PC-3 (cell line): ENCODE results near the gene TAF11L7. TPM values are rescaled to one million over a fixed set of nuclear protein-coding genes. Genes with fewer than 3 reads are reported as not detected.
"Not testable (repeated sequence)": the region's sequence is repeated elsewhere in the genome, so short reads cannot be mapped to it uniquely, and the experiment has no call there.

Experiments used
- ATAC-seq: fragments of 200-7000 bp; cut with Tn5 transposase; 2 replicates; pipeline ENCODE4 v1.9.1; 2020; ENCODE audit warnings: mild to moderate bottlenecking, moderate library complexity
- Bru-seq: library from RNA; stranded (reverse); fragments of 400-500 nt; gene quantifications from one replicate; lab custom pipeline; 2021; lab: Mats Ljungman, UMichigan
- BruChase-seq, 2 experiments: library from RNA; stranded (reverse); fragments of 400-500 nt; gene quantifications; one replicate each; lab custom pipeline; 2021; lab: Mats Ljungman, UMichigan
- BruUV-seq: library from RNA; stranded (reverse); fragments of 400-500 nt; replicated peaks from 2 replicates; lab custom pipeline; 2021; lab: Mats Ljungman, UMichigan
- CTCF ChIA-PET: fragments of 300-600 bp; sonication (Branson Sonifier 250); formaldehyde crosslinking; loops from one replicate; lab custom pipeline; 2022; ENCODE audit warnings: antibody characterized with exemption; lab: Charles Lee
- POLR2A ChIA-PET: fragments of 300-600 bp; sonication (Branson Sonifier 250); formaldehyde crosslinking; loops from one replicate; lab custom pipeline; 2022; ENCODE audit warnings: antibody characterized with exemption; ENCODE audit not compliant: unreplicated experiment; lab: Charles Lee
- DNase-seq: peaks from one replicate; pipeline ENCODE4 v3.0.0-alpha.2; 2015
- H2AFZ ChIP-seq: fragments of 300-600 bp; sonication (generic); 2 replicates; pipeline ENCODE4 v1.6.0; 2016; ENCODE audit warnings: antibody characterized with exemption, low read length
- H3F3A ChIP-seq: fragments of 300-600 bp; sonication (generic); one replicate; pipeline ENCODE4 v1.6.0; 2017; ENCODE audit warnings: antibody characterized with exemption, low read length, control low read depth, mild to moderate bottlenecking; ENCODE audit not compliant: unreplicated experiment
- H3K27ac ChIP-seq: fragments of 300-600 bp; sonication (generic); 2 replicates; pipeline ENCODE4 v1.5.1; 2016; ENCODE audit warnings: mild to moderate bottlenecking, low read length
- H3K27me3 ChIP-seq: fragments of 300-600 bp; sonication (generic); 2 replicates; pipeline ENCODE4 v1.6.1; 2016; ENCODE audit warnings: low read length, mixed read lengths
- H3K36me3 ChIP-seq: fragments of 300-600 bp; sonication (generic); 2 replicates; pipeline ENCODE4 v1.6.1; 2016; ENCODE audit warnings: low read depth, mixed run types, low read length, mixed read lengths
- H3K4me1 ChIP-seq: fragments of 300-600 bp; sonication (generic); 2 replicates; pipeline ENCODE4 v1.5.1; 2016; ENCODE audit warnings: low read length; ENCODE audit not compliant: insufficient read depth
- H3K4me2 ChIP-seq: fragments of 300-600 bp; sonication (generic); 2 replicates; pipeline ENCODE4 v1.6.0; 2016; ENCODE audit warnings: low read length
- H3K4me3 ChIP-seq: fragments of 300-600 bp; sonication (generic); 2 replicates; pipeline ENCODE4 v1.5.1; 2016; ENCODE audit warnings: mild to moderate bottlenecking, low read length, mixed read lengths
- H3K79me2 ChIP-seq: fragments of 300-600 bp; sonication (generic); 2 replicates; pipeline ENCODE4 v1.6.1; 2017; ENCODE audit warnings: low read length, mixed read lengths
- H3K9ac ChIP-seq: fragments of 300-600 bp; sonication (generic); 2 replicates; pipeline ENCODE4 v1.6.0; 2016; ENCODE audit warnings: mild to moderate bottlenecking, low read length
- H3K9me2 ChIP-seq: fragments of 300-600 bp; sonication (generic); replicated peaks from 2 replicates; pipeline ENCODE4 v1.6.1; 2016; ENCODE audit warnings: mixed run types, low read length, mixed read lengths
- H3K9me3 ChIP-seq: fragments of 300-600 bp; sonication (generic); 2 replicates; pipeline ENCODE4 v1.6.1; 2016; ENCODE audit warnings: low read length, mixed read lengths
- H4K20me1 ChIP-seq: fragments of 300-600 bp; sonication (generic); 2 replicates; pipeline ENCODE4 v1.6.1; 2016; ENCODE audit warnings: low read length, mixed read lengths
- EZH2 ChIP-seq: fragments of 300-600 bp; sonication (generic); IDR thresholded peaks from one replicate; pipeline ENCODE4 v1.6.1; 2017; ENCODE audit warnings: antibody characterized with exemption, mild to moderate bottlenecking, low read length; ENCODE audit not compliant: unreplicated experiment
- EZH2phosphoT487 ChIP-seq: fragments of 300-600 bp; sonication (generic); IDR thresholded peaks from 2 replicates; pipeline ENCODE4 v1.6.1; 2018; ENCODE audit warnings: mild to moderate bottlenecking, antibody characterized with exemption, low read length, borderline replicate concordance
- intact Hi-C: fragments of 100-400 bp; cut with micrococcal nuclease; formaldehyde crosslinking; loops from 2 replicates; pipeline ENCODE4 v1.9.0; 2023
- long read RNA-seq: library from polyadenylated mRNA; unstranded; transcript quantifications from one replicate; pipeline ENCODE4 v2.0.0, GENCODE V29; 2021; ENCODE audit not compliant: unreplicated experiment
- total RNA-seq: library from RNA; depleted of rRNA; stranded (reverse); fragments of >200 nt; gene quantifications from 2 replicates; pipeline ENCODE4 v1.2.3, GENCODE V29; 2014; rRNA removed
- TF ChIP-seq, protein P1 (sequence below): fragments of 300-600 bp; sonication (generic); conservative IDR thresholded peaks from 2 replicates; pipeline ENCODE4 v1.5.1; 2017; ENCODE audit warnings: antibody characterized with exemption, low read depth, mild to moderate bottlenecking, low read length

Gene TAF11L7
- total RNA-seq (not detected in 2 replicates), Bru-seq, nascent RNA (not detected), BruChase-seq, experiment 1, labeled RNA remaining after a 6-hour chase (not detected), BruChase-seq, experiment 2, labeled RNA remaining after a 2-hour chase (not detected)
- long read RNA-seq, result 0 reads

DNA sequence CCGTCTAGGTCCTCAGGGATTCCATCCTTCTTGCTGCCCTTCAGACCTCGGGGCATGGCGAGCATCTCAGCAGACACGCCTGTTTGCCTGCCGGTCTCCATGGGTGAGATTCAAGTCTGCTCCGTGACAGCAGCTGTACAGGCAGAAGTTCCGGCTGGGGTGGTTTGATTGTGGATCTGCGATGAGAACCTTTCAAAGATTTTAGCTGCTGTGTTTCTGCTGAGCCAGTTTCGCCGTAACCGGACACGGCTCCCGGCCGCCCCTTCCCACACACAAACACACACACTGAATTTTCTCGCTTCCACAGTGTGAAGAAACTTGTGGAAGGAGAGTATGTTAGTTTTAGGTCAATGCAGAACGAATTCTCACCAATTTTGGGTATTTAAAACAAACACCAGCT is at the start of gene TAF11L7:
Gene TAF11L7 (minus strand): TSS at position 101 of the 400 bp plus-strand sequence.
- H3K9me2 ChIP-seq, H3K4me3 ChIP-seq, H3K36me3 ChIP-seq, H3K79me2 ChIP-seq, H3K27ac ChIP-seq, POLR2A ChIA-PET, H3K9me3 ChIP-seq, H2AFZ ChIP-seq, CTCF ChIA-PET, H3F3A ChIP-seq, H4K20me1 ChIP-seq, H3K27me3 ChIP-seq, DNase-seq, H3K9ac ChIP-seq, intact Hi-C loops, BruUV-seq, H3K4me1 ChIP-seq, H3K4me2 ChIP-seq, ATAC-seq: not testable (repeated sequence)

DNA sequence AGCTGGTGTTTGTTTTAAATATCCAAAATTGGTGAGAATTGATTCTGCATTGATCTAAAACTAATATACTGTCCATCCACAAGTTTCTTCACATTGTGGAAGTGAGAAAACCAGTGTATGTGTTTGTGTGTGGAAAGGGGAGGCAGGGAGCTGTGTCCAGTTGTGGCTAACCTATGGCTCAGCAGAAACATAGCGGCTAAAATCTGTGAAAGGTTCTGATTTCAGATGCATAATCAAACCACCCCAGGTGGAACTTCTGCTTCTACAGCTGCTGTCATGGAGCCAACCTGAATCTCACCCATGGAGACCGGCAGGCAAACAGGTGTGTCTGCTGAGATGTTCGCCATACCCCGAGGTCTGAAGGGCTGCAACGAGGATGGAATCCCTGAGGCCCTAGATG is 48.6 kb upstream of the TAF11L7 start, which contains the start of gene TAF11L14:
Gene TAF11L14 (plus strand): TSS at position 301 of the 400 bp plus-strand sequence.
- no TSS peak for BruUV-seq
- Histone ChIP-seq H3K9me3 (no peaks in the 10 kb centered on the region), H3K4me3 (no peak within 1 kb of the TSS), H4K20me1 (no peaks in the 10 kb centered on the region), H3K27ac (no peak within 1 kb of the TSS), H3K27me3 (no peaks in the 10 kb centered on the region), H2AFZ (no peak within 1 kb of the TSS), H3K36me3 (no peaks in the 10 kb centered on the region), H3K9ac (no peak within 1 kb of the TSS), H3F3A (no peaks in the 10 kb centered on the region), H3K4me1 (no peaks in the 10 kb centered on the region), H3K9me2 (no peaks in the 10 kb centered on the region), H3K79me2 (no peaks in the 10 kb centered on the region), H3K4me2 (no peak within 1 kb of the TSS)
- ATAC-seq (no peak), DNase-seq (no peak)
- CTCF ChIA-PET, result no interaction called here
- TF ChIP-seq EZH2phosphoT487, result no peak
- TF ChIP-seq EZH2, result no peak
- TF ChIP-seq, protein P1, sequence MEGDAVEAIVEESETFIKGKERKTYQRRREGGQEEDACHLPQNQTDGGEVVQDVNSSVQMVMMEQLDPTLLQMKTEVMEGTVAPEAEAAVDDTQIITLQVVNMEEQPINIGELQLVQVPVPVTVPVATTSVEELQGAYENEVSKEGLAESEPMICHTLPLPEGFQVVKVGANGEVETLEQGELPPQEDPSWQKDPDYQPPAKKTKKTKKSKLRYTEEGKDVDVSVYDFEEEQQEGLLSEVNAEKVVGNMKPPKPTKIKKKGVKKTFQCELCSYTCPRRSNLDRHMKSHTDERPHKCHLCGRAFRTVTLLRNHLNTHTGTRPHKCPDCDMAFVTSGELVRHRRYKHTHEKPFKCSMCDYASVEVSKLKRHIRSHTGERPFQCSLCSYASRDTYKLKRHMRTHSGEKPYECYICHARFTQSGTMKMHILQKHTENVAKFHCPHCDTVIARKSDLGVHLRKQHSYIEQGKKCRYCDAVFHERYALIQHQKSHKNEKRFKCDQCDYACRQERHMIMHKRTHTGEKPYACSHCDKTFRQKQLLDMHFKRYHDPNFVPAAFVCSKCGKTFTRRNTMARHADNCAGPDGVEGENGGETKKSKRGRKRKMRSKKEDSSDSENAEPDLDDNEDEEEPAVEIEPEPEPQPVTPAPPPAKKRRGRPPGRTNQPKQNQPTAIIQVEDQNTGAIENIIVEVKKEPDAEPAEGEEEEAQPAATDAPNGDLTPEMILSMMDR, result no peak
- POLR2A ChIA-PET, result no interaction called here
- intact Hi-C loops, result no loop called here

DNA sequence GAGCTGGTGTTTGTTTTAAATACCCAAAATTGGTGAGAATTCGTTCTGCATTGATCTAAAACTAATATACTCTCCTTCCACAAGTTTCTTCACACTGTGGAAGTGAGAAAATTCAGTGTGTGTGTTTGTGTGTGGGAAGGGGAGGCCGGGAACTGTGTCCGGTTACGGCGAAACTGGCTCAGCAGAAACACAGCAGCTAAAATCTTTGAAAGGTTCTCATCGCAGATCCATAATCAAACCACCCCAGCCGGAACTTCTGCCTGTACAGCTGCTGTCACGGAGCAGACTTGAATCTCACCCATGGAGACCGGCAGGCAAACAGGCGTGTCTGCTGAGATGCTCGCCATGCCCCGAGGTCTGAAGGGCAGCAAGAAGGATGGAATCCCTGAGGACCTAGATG is 46.2 kb upstream of the TAF11L7 start, which contains the start of gene TAF11L13:
Gene TAF11L13 (plus strand): TSS at position 301 of the 400 bp plus-strand sequence.
- H3K9me3 ChIP-seq, BruUV-seq, H3K27me3 ChIP-seq, H3F3A ChIP-seq, H3K36me3 ChIP-seq, H4K20me1 ChIP-seq, H3K4me3 ChIP-seq, H2AFZ ChIP-seq, H3K9me2 ChIP-seq, H3K4me1 ChIP-seq, H3K27ac ChIP-seq, ATAC-seq, H3K4me2 ChIP-seq, H3K79me2 ChIP-seq, H3K9ac ChIP-seq, DNase-seq, intact Hi-C loops, CTCF ChIA-PET, POLR2A ChIA-PET: not testable (repeated sequence)

DNA sequence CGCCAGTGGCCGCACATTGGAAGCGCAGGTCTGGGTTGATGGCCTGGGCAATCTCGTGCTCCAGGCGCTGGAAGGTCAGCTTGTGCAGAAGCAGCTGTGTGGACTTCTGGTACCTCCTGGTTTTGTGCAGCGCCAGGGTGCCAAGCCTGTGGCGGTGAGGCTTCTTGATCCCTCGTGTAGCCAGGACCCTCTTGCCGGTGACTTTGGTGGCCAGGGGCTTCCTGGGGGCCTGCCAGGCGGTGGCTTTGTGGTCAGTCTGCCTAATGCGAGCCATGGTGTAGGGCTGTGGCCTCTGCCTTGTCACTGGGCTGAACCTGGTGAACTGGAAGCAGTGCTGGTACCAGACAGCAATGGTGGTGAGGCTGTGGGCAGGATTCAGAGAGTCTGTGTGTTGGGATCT is 40.1 kb upstream of the TAF11L7 start:
- Histone ChIP-seq H3K9me2 (no peaks in the 10 kb centered on the region), H3K27ac (no peak overlapping the region), H3K4me3 (no peak overlapping the region), H2AFZ (no peak overlapping the region), H3K36me3 (no peaks in the 10 kb centered on the region), H3K9ac (no peak overlapping the region), H3K4me2 (no peak overlapping the region), H3K79me2 (no peaks in the 10 kb centered on the region), H3K4me1 (no peaks in the 10 kb centered on the region), H3K9me3 (no peaks in the 10 kb centered on the region), H4K20me1 (no peaks in the 10 kb centered on the region), H3F3A (no peaks in the 10 kb centered on the region), H3K27me3 (no peaks in the 10 kb centered on the region)
- ChIA-PET POLR2A (no interaction called here), CTCF (no interaction called here)
- BruUV-seq, result no TSS peak
- intact Hi-C loops, result no loop called here
- no peak for TF ChIP-seq EZH2phosphoT487
- TF ChIP-seq, protein P1, result no peak
- TF ChIP-seq EZH2, result no peak
- DNase-seq (no peak), ATAC-seq (no peak)
